Keratinocyte (primary cell): Measurements from ENCODE around the gene PHLDB3.

Source experiments
- CTCF ChIP-seq, 3 experiments: IDR thresholded peaks in 1 of 3; conservative IDR thresholded peaks in 1 of 3; optimal IDR thresholded peaks in 1 of 3; 2 replicates in 2 of 3; 3 replicates in 1 of 3; pipeline versions ENCODE3 to v1.5.1; 2011; ENCODE audit warnings: low read length in 3 of 3, mild to moderate bottlenecking in 3 of 3, moderate library complexity in 2 of 3, control low read depth in 1 of 3, inconsistent platforms in 1 of 3; ENCODE audit not compliant: insufficient read depth in 2 of 3; ENCODE audit errors: extremely low read depth in 1 of 3
- EZH2 ChIP-seq: IDR thresholded peaks from one replicate; pipeline ENCODE4 v1.6.1; 2012; ENCODE audit warnings: inconsistent platforms, mild to moderate bottlenecking, low read length, moderate library complexity

DNA sequence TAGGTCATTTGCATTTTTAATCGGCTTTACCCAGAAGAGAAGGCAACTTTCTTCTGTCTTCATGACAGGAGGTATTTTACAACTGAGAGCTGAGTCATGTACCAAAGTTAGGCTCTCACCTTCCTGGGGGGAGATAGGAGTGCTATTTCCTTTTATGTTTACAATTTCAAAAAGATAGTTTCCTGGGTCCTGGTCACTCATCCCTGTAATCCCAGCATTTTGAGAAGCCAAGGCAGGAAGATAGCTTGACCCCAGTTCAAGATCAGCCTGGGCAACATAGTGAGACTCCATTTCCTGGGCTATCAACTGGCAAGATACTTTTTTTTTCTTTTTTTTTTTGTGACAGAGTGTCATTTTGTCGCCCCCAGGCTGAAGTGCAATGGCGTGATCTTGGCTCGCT is 46.7 kb downstream of the PHLDB3 start:
- TF ChIP-seq CTCF (optimal IDR thresholded peaks at IDR 0.05 in 1 of 3, IDR thresholded peaks at IDR 0.05 in 1 of 3, conservative IDR thresholded peaks at IDR 0.05 in 1 of 3; ENCODE audit: extremely low read depth in 1 of 3, insufficient read depth in 2 of 3, low read length in 3 of 3): no peak
- no peak for TF ChIP-seq EZH2
